Measurements from ENCODE around the gene BMP6. TPM values are rescaled to one million over a fixed set of nuclear protein-coding genes. Genes with fewer than 3 reads are reported as not detected.

Gene BMP6
- polyA plus RNA-seq, 1 donor (not counting 4 experiments of a cell fraction or from before 2014, with no cell fraction given): 0.05 TPM

- Histone ChIP-seq H4K20me1 (ENCODE audit: control insufficient read depth, extremely low read depth, insufficient read depth, low read length) (no peaks in the 10 kb centered on the region), H3K9me3 (ENCODE audit: control insufficient read depth, low read depth, low read length) (no peaks in the 10 kb centered on the region), H3K9me1 (ENCODE audit: control insufficient read depth, extremely low read depth, insufficient read depth, low read length) (no peaks in the 10 kb centered on the region), H2AFZ (ENCODE audit: control insufficient read depth, low read length) (no peak overlapping the region), H3K4me1 (ENCODE audit: control insufficient read depth, extremely low read depth, insufficient read depth, low read length) (peaks cover 11% of the 10 kb centered on the region), H3K79me2 (ENCODE audit: control insufficient read depth, insufficient read depth, low read length) (peaks cover 45% of the 10 kb centered on the region), H3K9ac (ENCODE audit: control insufficient read depth, extremely low read depth, insufficient read depth, low read length) (no peak overlapping the region), H3K4me2 (ENCODE audit: control insufficient read depth, extremely low read depth, insufficient read depth, low read depth, low read length) (no peak overlapping the region), H3K36me3 (ENCODE audit: control insufficient read depth in 2 of 2, extremely low read depth in 1 of 2, insufficient read depth in 2 of 2, low read length in 2 of 2) (peaks cover 6 to 22% of the 10 kb centered on the region in 2 experiments), H3K27me3 (ENCODE audit: control insufficient read depth, extremely low read depth, insufficient read depth, low read length) (no peaks in the 10 kb centered on the region), H3K27ac (ENCODE audit: control insufficient read depth, insufficient read depth, low read length) (no peak overlapping the region), H3K4me3 (ENCODE audit: control insufficient read depth in 2 of 3, extremely low read depth in 1 of 3, insufficient read depth in 2 of 3, low read depth in 1 of 3, low read length in 3 of 3) (no peak overlapping the region)
- dilution Hi-C loops (cut with MboI; ENCODE audit: extremely low pct_ligation_motif_present, low sequenced_read_pairs): no loop called here
- DNase-seq (ENCODE audit: low read depth, low spot score) (no peak), FAIRE-seq (no peak)
- TF ChIP-seq EZH2 (IDR thresholded peaks at IDR 0.05; ENCODE audit: low read length) (no peak), CTCF (optimal IDR thresholded peaks at IDR 0.05 in 1 of 3, IDR thresholded peaks at IDR 0.05 in 1 of 3, conservative IDR thresholded peaks at IDR 0.05 in 1 of 3; ENCODE audit: extremely low read depth in 1 of 3, insufficient read depth in 2 of 3, low read length in 3 of 3) (no peak)
Measured at GRCh38 chr6:7907159-7907558, 181.3 kb downstream of the BMP6 start.

- H3K79me2 ChIP-seq (ENCODE audit: control insufficient read depth, insufficient read depth, low read length): peaks cover 45% of the 10 kb centered on the region
- no peak for TF ChIP-seq EZH2 (IDR thresholded peaks at IDR 0.05; ENCODE audit: low read length)
- no peak for TF ChIP-seq CTCF (optimal IDR thresholded peaks at IDR 0.05 in 1 of 3, IDR thresholded peaks at IDR 0.05 in 1 of 3, conservative IDR thresholded peaks at IDR 0.05 in 1 of 3; ENCODE audit: extremely low read depth in 1 of 3, insufficient read depth in 2 of 3, low read length in 3 of 3)
- no peaks in the 10 kb centered on the region for H3K9me1 ChIP-seq (ENCODE audit: control insufficient read depth, extremely low read depth, insufficient read depth, low read length)
- DNase-seq (ENCODE audit: low read depth, low spot score) (no peak), FAIRE-seq (no peak)
- peak overlapping the region; percentile 71 for H3K27ac ChIP-seq (ENCODE audit: control insufficient read depth, insufficient read depth, low read length)
- H4K20me1 ChIP-seq (ENCODE audit: control insufficient read depth, extremely low read depth, insufficient read depth, low read length): no peaks in the 10 kb centered on the region
- H3K9me3 ChIP-seq (ENCODE audit: control insufficient read depth, low read depth, low read length): no peaks in the 10 kb centered on the region
- dilution Hi-C loops (cut with MboI; ENCODE audit: extremely low pct_ligation_motif_present, low sequenced_read_pairs): no loop called here
- peak overlapping the region; percentile 87 for H3K4me2 ChIP-seq (ENCODE audit: control insufficient read depth, extremely low read depth, insufficient read depth, low read depth, low read length)
- H3K9ac ChIP-seq (ENCODE audit: control insufficient read depth, extremely low read depth, insufficient read depth, low read length): peak overlapping the region; percentile 89
- peak overlapping the region; percentile 73 for H2AFZ ChIP-seq (ENCODE audit: control insufficient read depth, low read length)
- H3K4me1 ChIP-seq (ENCODE audit: control insufficient read depth, extremely low read depth, insufficient read depth, low read length): peaks cover 11% of the 10 kb centered on the region
- H3K4me3 ChIP-seq (ENCODE audit: control insufficient read depth in 2 of 3, extremely low read depth in 1 of 3, insufficient read depth in 2 of 3, low read depth in 1 of 3, low read length in 3 of 3): peak overlapping the region; percentile 54 to 81 (median 72)
- H3K27me3 ChIP-seq (ENCODE audit: control insufficient read depth, extremely low read depth, insufficient read depth, low read length): peaks cover 16% of the 10 kb centered on the region
- peaks cover 1 to 8% of the 10 kb centered on the region in 2 experiments for H3K36me3 ChIP-seq (ENCODE audit: control insufficient read depth in 2 of 2, extremely low read depth in 1 of 2, insufficient read depth in 2 of 2, low read length in 2 of 2)
Measured at GRCh38 chr6:7909323-7910276, 183.7 kb downstream of the BMP6 start.

Data from keratinocyte (primary cell).